Hepatocyte (in vitro differentiated cells): ENCODE measurements around the gene ROBO3. TPM values are rescaled to one million over a fixed set of nuclear protein-coding genes. Genes with fewer than 3 reads are reported as not detected.

ENCODE experiments used
- DNase-seq: peaks from one replicate; pipeline ENCODE4 v3.0.0-alpha.2; 2016; ENCODE audit warnings: low spot score
- H2AFZ ChIP-seq: fragments of 200-600 bp; sonication (generic); 2 replicates; pipeline ENCODE4 v1.6.0; 2016; ENCODE audit warnings: antibody characterized with exemption, mild to moderate bottlenecking
- H3K27ac ChIP-seq: fragments of 200-600 bp; sonication (generic); 2 replicates; pipeline ENCODE4 v1.5.1; 2016; ENCODE audit warnings: mild to moderate bottlenecking
- H3K27me3 ChIP-seq: fragments of 200-600 bp; sonication (generic); 2 replicates; pipeline ENCODE4 v1.6.1; 2016
- H3K36me3 ChIP-seq: fragments of 200-600 bp; sonication (generic); replicated peaks from 2 replicates; pipeline ENCODE4 v1.5.1; 2016; ENCODE audit warnings: low read depth; ENCODE audit not compliant: insufficient read depth
- H3K4me1 ChIP-seq: fragments of 200-600 bp; sonication (generic); 2 replicates; pipeline ENCODE4 v1.5.1; 2016; ENCODE audit warnings: mild to moderate bottlenecking, moderate library complexity; ENCODE audit not compliant: insufficient read depth
- H3K4me2 ChIP-seq: fragments of 200-600 bp; sonication (generic); 2 replicates; pipeline ENCODE4 v1.6.0; 2016
- H3K4me3 ChIP-seq: fragments of 200-600 bp; sonication (generic); 2 replicates; pipeline ENCODE4 v1.5.1; 2016; ENCODE audit warnings: mild to moderate bottlenecking
- H3K79me2 ChIP-seq: fragments of 200-600 bp; sonication (generic); 2 replicates; pipeline ENCODE4 v1.6.0; 2017; ENCODE audit warnings: mild to moderate bottlenecking
- H3K9me2 ChIP-seq: fragments of 200-600 bp; sonication (generic); replicated peaks from 2 replicates; pipeline ENCODE4 v1.6.0; 2017; ENCODE audit warnings: mild to moderate bottlenecking; ENCODE audit not compliant: insufficient read depth
- H3K9me3 ChIP-seq: fragments of 200-600 bp; sonication (generic); 2 replicates; pipeline ENCODE4 v1.5.1; 2016; ENCODE audit warnings: low read depth, mild to moderate bottlenecking
- H4K20me1 ChIP-seq: fragments of 200-600 bp; sonication (generic); 2 replicates; pipeline ENCODE4 v1.6.0; 2016; ENCODE audit warnings: mild to moderate bottlenecking; ENCODE audit not compliant: insufficient read depth, poor library complexity, severe bottlenecking
- CTCF ChIP-seq: fragments of 200-600 bp; sonication (generic); IDR thresholded peaks from 2 replicates; pipeline ENCODE4 v1.5.1; 2016; ENCODE audit warnings: antibody characterized with exemption, mild to moderate bottlenecking; ENCODE audit not compliant: poor library complexity
- EZH2 ChIP-seq: fragments of 200-600 bp; sonication (generic); IDR thresholded peaks from 2 replicates; pipeline ENCODE4 v1.6.1; 2016; ENCODE audit warnings: antibody characterized with exemption, mild to moderate bottlenecking, borderline replicate concordance
- EZH2phosphoT487 ChIP-seq: fragments of 200-600 bp; sonication (generic); IDR thresholded peaks from one replicate; pipeline ENCODE4 v1.6.1; 2018; ENCODE audit warnings: antibody characterized with exemption, mild to moderate bottlenecking, low read depth, moderate library complexity; ENCODE audit not compliant: unreplicated experiment, severe bottlenecking
- WGBS: methylation state at CpG from one replicate; pipeline ENCODE4 v1.1.6; 2016; ENCODE audit warnings: low lambda C conversion rate; ENCODE audit errors: missing lambda C conversion rate; 5-methylcytosine and 5-hydroxymethylcytosine counted together
- polyA plus RNA-seq: library from polyadenylated mRNA; unstranded; fragments of >200 nt; fragmentation: Nextera tagmentation; extraction: Ambion mirVana; gene quantifications from 2 replicates; pipeline ENCODE4 v1.2.1, GENCODE V29; 2016
- total RNA-seq: library from RNA; depleted of rRNA; stranded (reverse); fragments of >200 nt; gene quantifications from 2 replicates; pipeline ENCODE4 v1.2.3, GENCODE V29; 2014

ROBO3 gene
- total and polyA plus RNA-seq, 2 experiments from 2014 or later: 3.7 to 10.4 TPM

GRCh38 chr11:124880290-124880611, 15.0 kb downstream of the ROBO3 start:
- no peaks in the 10 kb centered on the region for H3K4me1 ChIP-seq
- H3K4me2 ChIP-seq: no peak overlapping the region
- DNase-seq: no peak
- no peaks in the 10 kb centered on the region for H3K9me3 ChIP-seq
- no peak overlapping the region for H2AFZ ChIP-seq
- H3K27me3 ChIP-seq: peaks cover 2% of the 10 kb centered on the region
- no peaks in the 10 kb centered on the region for H3K79me2 ChIP-seq
- no peaks in the 10 kb centered on the region for H4K20me1 ChIP-seq
- TF ChIP-seq EZH2: no peak
- TF ChIP-seq CTCF: no peak
- no peak for TF ChIP-seq EZH2phosphoT487
- 92% methylated on average over 10 of the region's 10 CpGs for WGBS
- H3K36me3 ChIP-seq: no peaks in the 10 kb centered on the region
- H3K27ac ChIP-seq: no peak overlapping the region
- no peaks in the 10 kb centered on the region for H3K9me2 ChIP-seq
- no peak overlapping the region for H3K4me3 ChIP-seq

- WGBS: 71% methylated on average over 3 of the region's 3 CpGs
- Histone ChIP-seq H3K4me3 (no peak overlapping the region), H3K4me1 (no peaks in the 10 kb centered on the region), H3K27me3 (no peaks in the 10 kb centered on the region), H3K9me3 (no peaks in the 10 kb centered on the region), H3K36me3 (no peaks in the 10 kb centered on the region), H3K4me2 (no peak overlapping the region), H2AFZ (no peak overlapping the region), H3K27ac (no peak overlapping the region), H3K9me2 (no peaks in the 10 kb centered on the region), H4K20me1 (no peaks in the 10 kb centered on the region), H3K79me2 (no peaks in the 10 kb centered on the region)
- no peak for DNase-seq
- no peak for TF ChIP-seq CTCF
- no peak for TF ChIP-seq EZH2phosphoT487
- no peak for TF ChIP-seq EZH2
Observed at GRCh38 chr11:124880958-124881357, 15.7 kb downstream of the ROBO3 start.

GRCh38 chr11:124882339-124883071, 17.3 kb downstream of the ROBO3 start:
- H3K36me3 ChIP-seq: no peaks in the 10 kb centered on the region
- DNase-seq: no peak
- H4K20me1 ChIP-seq: no peaks in the 10 kb centered on the region
- no peak overlapping the region for H3K4me3 ChIP-seq
- no peaks in the 10 kb centered on the region for H3K4me1 ChIP-seq
- no peaks in the 10 kb centered on the region for H3K27me3 ChIP-seq
- no peaks in the 10 kb centered on the region for H3K9me2 ChIP-seq
- no peak for TF ChIP-seq CTCF
- TF ChIP-seq EZH2: no peak
- no peak for TF ChIP-seq EZH2phosphoT487
- H3K9me3 ChIP-seq: no peaks in the 10 kb centered on the region
- WGBS: 69% methylated on average over 11 of the region's 11 CpGs
- no peak overlapping the region for H3K27ac ChIP-seq
- no peak overlapping the region for H2AFZ ChIP-seq
- H3K79me2 ChIP-seq: no peaks in the 10 kb centered on the region
- H3K4me2 ChIP-seq: no peak overlapping the region
